Erythroblast (primary cell): ENCODE measurements around the gene HNRNPUL1.

Experiments used
- GATA1 ChIP-seq: IDR thresholded peaks from 2 replicates; pipeline ENCODE4 v1.6.1; 2011; ENCODE audit warnings: low read depth, mild to moderate bottlenecking, control low read depth, low read length, moderate library complexity
- POLR2A ChIP-seq: IDR thresholded peaks from 2 replicates; pipeline ENCODE4 v1.6.1; 2011; ENCODE audit warnings: mild to moderate bottlenecking, low read length

GRCh38 chr19:41322451-41322850, 58.3 kb downstream of the HNRNPUL1 start:
- no peak for TF ChIP-seq POLR2A
- no peak for TF ChIP-seq GATA1
